Activated T-helper 17 cell treated with anti-CD3 and anti-CD28 coated beads, Interleukin-2, amount 50 U/mL, for 72 hours (primary cell): ENCODE results near the gene MMP23B. TPM values are rescaled to one million over a fixed set of nuclear protein-coding genes. Genes with fewer than 3 reads are reported as not detected.
"Not testable (repeated sequence)": the region's sequence is repeated elsewhere in the genome, so short reads cannot be mapped to it uniquely, and the experiment has no call there.

Source experiments
- ATAC-seq: fragments of 150-1000 bp; cut with Tn5 transposase; replicated peaks from 2 replicates; pipeline ENCODE4 v1.10.0; 2021; ENCODE audit warnings: mild to moderate bottlenecking, moderate library complexity
- H3K27ac Mint-ChIP-seq: one replicate; pipeline ENCODE4 v1.8.0; 2022; ENCODE audit warnings: mixed read lengths
- H3K27me3 Mint-ChIP-seq: one replicate; pipeline ENCODE4 v1.8.0; 2022; ENCODE audit warnings: mixed read lengths
- H3K36me3 Mint-ChIP-seq: one replicate; pipeline ENCODE4 v1.8.0; 2022; ENCODE audit warnings: low read depth, mild to moderate bottlenecking, mixed read lengths
- H3K4me1 Mint-ChIP-seq: one replicate; pipeline ENCODE4 v1.8.0; 2022; ENCODE audit warnings: mixed read lengths
- H3K4me3 Mint-ChIP-seq: one replicate; pipeline ENCODE4 v1.8.0; 2022; ENCODE audit warnings: mild to moderate bottlenecking, mixed read lengths
- H3K9me3 Mint-ChIP-seq: one replicate; pipeline ENCODE4 v1.8.0; 2022; ENCODE audit warnings: mixed read lengths
- total RNA-seq, 2 donors: library from RNA; stranded (reverse); gene quantifications; one replicate each; pipeline ENCODE4 v1.2.3, GENCODE V29; 2022

The MMP23B gene
- total RNA-seq: 1 to 10 TPM; 1.8 to 6.5 TPM

- H3K4me1 Mint-ChIP-seq: no peaks in the 10 kb centered on the region
- H3K27me3 Mint-ChIP-seq: no peaks in the 10 kb centered on the region
- H3K9me3 Mint-ChIP-seq: no peaks in the 10 kb centered on the region
- no peak within 1 kb of the TSS for H3K27ac Mint-ChIP-seq
- peak within 1 kb of the TSS; percentile 62 for H3K4me3 Mint-ChIP-seq
- peaks cover 9% of the 10 kb centered on the region for H3K36me3 Mint-ChIP-seq
- no peak for ATAC-seq
Observed at GRCh38 chr1:1631782-1632420, at the start of gene MMP23B. Gene MMP23B, plus strand, starts transcription at chr1:1632173. Its CDS starts 46 bp downstream, at chr1:1632219.

GRCh38 chr1:1582585-1583346 is 49.2 kb upstream of the MMP23B start:
- peaks cover 9% of the 10 kb centered on the region for H3K27me3 Mint-ChIP-seq
- ATAC-seq: no peak
- H3K36me3 Mint-ChIP-seq: no peaks in the 10 kb centered on the region
- no peaks in the 10 kb centered on the region for H3K9me3 Mint-ChIP-seq
- H3K4me1 Mint-ChIP-seq: no peaks in the 10 kb centered on the region
- no peak overlapping the region for H3K27ac Mint-ChIP-seq
- H3K4me3 Mint-ChIP-seq: no peak overlapping the region

- no peak for ATAC-seq
- Mint-ChIP-seq H3K4me3 (no peak overlapping the region), H3K27me3 (peaks cover 9% of the 10 kb centered on the region), H3K36me3 (no peaks in the 10 kb centered on the region), H3K27ac (no peak overlapping the region), H3K4me1 (no peaks in the 10 kb centered on the region), H3K9me3 (no peaks in the 10 kb centered on the region)
Observed at GRCh38 chr1:1583347-1584010, 48.5 kb upstream of the MMP23B start.

GRCh38 chr1:1591452-1591851 is 40.5 kb upstream of the MMP23B start:
- H3K36me3 Mint-ChIP-seq: no peaks in the 10 kb centered on the region
- no peaks in the 10 kb centered on the region for H3K4me1 Mint-ChIP-seq
- H3K4me3 Mint-ChIP-seq: no peak overlapping the region
- no peaks in the 10 kb centered on the region for H3K27me3 Mint-ChIP-seq
- H3K27ac Mint-ChIP-seq: no peak overlapping the region
- ATAC-seq: no peak
- H3K9me3 Mint-ChIP-seq: no peaks in the 10 kb centered on the region

GRCh38 chr1:1593834-1594601 is 38.0 kb upstream of the MMP23B start:
- H3K36me3 Mint-ChIP-seq: no peaks in the 10 kb centered on the region
- no peak overlapping the region for H3K4me3 Mint-ChIP-seq
- no peaks in the 10 kb centered on the region for H3K4me1 Mint-ChIP-seq
- H3K9me3 Mint-ChIP-seq: no peaks in the 10 kb centered on the region
- ATAC-seq: no peak
- H3K27me3 Mint-ChIP-seq: no peaks in the 10 kb centered on the region
- no peak overlapping the region for H3K27ac Mint-ChIP-seq

GRCh38 chr1:1594602-1595260 is 37.2 kb upstream of the MMP23B start:
- no peaks in the 10 kb centered on the region for H3K9me3 Mint-ChIP-seq
- ATAC-seq: no peak

GRCh38 chr1:1595341-1595740 is 36.6 kb upstream of the MMP23B start:
- not testable (repeated sequence) for ATAC-seq, H3K4me1 Mint-ChIP-seq, H3K9me3 Mint-ChIP-seq, H3K27me3 Mint-ChIP-seq, H3K27ac Mint-ChIP-seq, H3K36me3 Mint-ChIP-seq, H3K4me3 Mint-ChIP-seq

More at GRCh38 chr1:1594602-1595260, 37.2 kb upstream of the MMP23B start:
- H3K36me3 Mint-ChIP-seq: no peaks in the 10 kb centered on the region
- H3K4me1 Mint-ChIP-seq: no peaks in the 10 kb centered on the region
- no peak overlapping the region for H3K4me3 Mint-ChIP-seq
- H3K27me3 Mint-ChIP-seq: no peaks in the 10 kb centered on the region
- no peak overlapping the region for H3K27ac Mint-ChIP-seq

GRCh38 chr1:1596493-1597274 is 35.3 kb upstream of the MMP23B start:
- no peak overlapping the region for H3K27ac Mint-ChIP-seq
- H3K27me3 Mint-ChIP-seq: no peaks in the 10 kb centered on the region
- no peaks in the 10 kb centered on the region for H3K4me1 Mint-ChIP-seq
- no peaks in the 10 kb centered on the region for H3K36me3 Mint-ChIP-seq
- no peak overlapping the region for H3K4me3 Mint-ChIP-seq
- no peak for ATAC-seq
- H3K9me3 Mint-ChIP-seq: no peaks in the 10 kb centered on the region

GRCh38 chr1:1597275-1597930 is 34.6 kb upstream of the MMP23B start:
- Mint-ChIP-seq H3K27me3 (no peaks in the 10 kb centered on the region), H3K4me1 (no peaks in the 10 kb centered on the region), H3K9me3 (no peaks in the 10 kb centered on the region), H3K4me3 (peak overlapping the region; percentile 28), H3K27ac (no peak overlapping the region), H3K36me3 (no peaks in the 10 kb centered on the region)
- ATAC-seq: no peak

GRCh38 chr1:1598051-1598719 is 33.8 kb upstream of the MMP23B start:
- no peak overlapping the region for H3K27ac Mint-ChIP-seq

GRCh38 chr1:1598720-1599029 is 33.3 kb upstream of the MMP23B start:
- no peaks in the 10 kb centered on the region for H3K36me3 Mint-ChIP-seq
- H3K9me3 Mint-ChIP-seq: no peaks in the 10 kb centered on the region
- peak overlapping the region; percentile 63 for H3K27ac Mint-ChIP-seq
- H3K4me3 Mint-ChIP-seq: peak overlapping the region; percentile 79
- no peaks in the 10 kb centered on the region for H3K4me1 Mint-ChIP-seq
- ATAC-seq: no peak
- H3K27me3 Mint-ChIP-seq: no peaks in the 10 kb centered on the region

More at GRCh38 chr1:1598051-1598719, 33.8 kb upstream of the MMP23B start:
- H3K27me3 Mint-ChIP-seq: no peaks in the 10 kb centered on the region
- no peak for ATAC-seq
- H3K4me1 Mint-ChIP-seq: no peaks in the 10 kb centered on the region
- H3K9me3 Mint-ChIP-seq: no peaks in the 10 kb centered on the region
- H3K4me3 Mint-ChIP-seq: peak overlapping the region; percentile 79
- no peaks in the 10 kb centered on the region for H3K36me3 Mint-ChIP-seq

GRCh38 chr1:1599030-1599934 is 32.7 kb upstream of the MMP23B start:
- peak overlapping the region; percentile 79 for H3K4me3 Mint-ChIP-seq
- no peaks in the 10 kb centered on the region for H3K9me3 Mint-ChIP-seq
- no peaks in the 10 kb centered on the region for H3K27me3 Mint-ChIP-seq
- H3K27ac Mint-ChIP-seq: peak overlapping the region; percentile 63
- H3K36me3 Mint-ChIP-seq: no peaks in the 10 kb centered on the region
- no peaks in the 10 kb centered on the region for H3K4me1 Mint-ChIP-seq
- ATAC-seq: peak; percentile 67
